Stimulated activated CD8-positive, alpha-beta memory T cell treated with anti-CD3 and anti-CD28 coated beads, Interleukin-7, amount 100 ng/mL, for 48 hours (primary cell): ENCODE data around the gene NRG4.
"Not testable (repeated sequence)": the region's sequence is repeated elsewhere in the genome, so short reads cannot be mapped to it uniquely, and the experiment has no call there.

Experiments
- DNase-seq, 2 donors: peaks; one replicate each; pipeline ENCODE4 v3.0.0-alpha.2; 2020; ENCODE audit warnings: low read depth in 1 of 2; ENCODE audit errors: extremely low read depth in 1 of 2

Gene NRG4

GRCh38 chr15:75928680-75929608 lies 83.3 kb downstream of the NRG4 start:
- no peak for DNase-seq

GRCh38 chr15:75927601-75928000 lies 84.6 kb downstream of the NRG4 start:
- DNase-seq, result no peak

- DNase-seq, result no peak
Observed at GRCh38 chr15:75926931-75927330, 85.3 kb downstream of the NRG4 start.

DNA sequence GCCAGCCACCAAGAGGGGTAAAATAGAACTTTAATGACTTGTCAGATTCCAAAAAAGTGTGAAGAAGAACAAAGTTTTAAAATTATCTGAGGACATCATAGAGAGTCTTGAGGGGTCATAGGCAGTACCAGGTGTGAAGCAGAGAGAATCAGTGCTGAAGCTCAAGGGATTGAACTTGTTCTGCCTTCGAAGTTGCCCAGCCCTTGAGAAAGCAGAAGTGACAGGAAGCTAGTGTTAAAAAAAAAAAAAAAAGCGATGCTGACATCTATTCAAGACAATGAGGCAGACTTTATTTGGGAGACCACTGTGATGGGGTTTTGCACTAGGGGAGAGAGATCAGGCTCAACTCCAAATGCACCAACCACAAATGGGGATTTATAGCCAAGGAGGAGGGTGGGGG lies 86.8 kb downstream of the NRG4 start:
- no peak for DNase-seq

DNA sequence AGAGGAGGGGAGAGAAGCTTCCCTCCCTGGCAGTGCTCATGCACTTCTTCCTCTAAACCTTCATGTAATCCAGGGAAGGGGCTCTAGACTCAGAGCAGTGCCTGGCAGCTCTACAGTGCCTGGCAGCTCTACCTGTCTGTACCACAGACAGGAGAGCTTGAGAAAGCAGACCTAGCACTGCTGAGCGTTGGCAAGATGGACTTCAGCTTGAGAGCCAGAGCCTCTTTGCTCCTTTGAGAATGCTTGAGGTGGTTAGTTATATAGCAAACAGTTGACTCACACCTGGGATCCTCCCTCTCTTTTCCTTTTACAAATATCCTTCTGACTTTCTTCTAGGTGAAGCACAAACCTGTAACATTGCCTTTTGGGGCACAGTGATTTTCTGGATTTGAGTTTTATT lies 87.6 kb downstream of the NRG4 start:
- no peak for DNase-seq

DNA sequence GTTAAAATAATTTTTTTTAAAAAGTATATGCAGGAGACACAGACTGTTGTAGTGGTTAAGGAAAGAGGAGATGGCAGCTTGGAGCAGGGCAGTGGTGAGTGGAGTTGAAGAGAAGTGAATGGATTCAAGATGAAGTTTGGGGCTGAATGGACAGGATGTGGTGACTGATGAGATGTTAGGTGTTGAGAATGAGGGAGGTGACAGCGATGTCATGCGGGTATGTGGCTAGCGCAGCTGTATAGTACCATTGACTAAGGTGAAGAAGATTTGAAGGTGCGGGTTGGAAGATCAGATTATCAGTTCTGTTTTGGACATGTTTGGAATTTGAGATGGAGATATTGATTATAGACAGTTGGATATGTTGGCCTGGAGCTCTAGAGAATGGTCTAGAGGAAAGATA lies 88.5 kb downstream of the NRG4 start:
- no peak for DNase-seq

- no peak for DNase-seq
Observed at GRCh38 chr15:75921732-75922703, 90.2 kb downstream of the NRG4 start.

GRCh38 chr15:75920079-75920478 lies 92.1 kb downstream of the NRG4 start:
- no peak for DNase-seq

DNA sequence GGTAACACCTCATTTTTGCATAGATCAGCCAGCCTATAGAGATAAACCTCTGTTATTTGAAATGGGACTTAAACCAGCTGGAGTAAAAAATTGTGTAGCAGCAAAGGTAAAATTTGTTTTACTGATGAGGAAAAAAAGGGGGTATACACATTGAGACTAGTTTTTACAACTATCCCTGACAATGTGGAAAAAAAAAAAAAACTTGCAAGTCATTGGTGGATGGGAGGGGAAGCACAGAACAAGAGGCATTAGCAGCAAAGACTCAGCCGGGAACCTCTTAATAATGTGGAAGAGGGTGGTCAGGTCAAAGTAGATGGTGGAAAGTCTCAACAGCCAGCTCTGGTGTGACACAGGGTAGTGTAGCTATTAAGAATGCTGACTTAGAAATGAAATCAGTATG lies 94.1 kb downstream of the NRG4 start:
- no peak for DNase-seq

DNA sequence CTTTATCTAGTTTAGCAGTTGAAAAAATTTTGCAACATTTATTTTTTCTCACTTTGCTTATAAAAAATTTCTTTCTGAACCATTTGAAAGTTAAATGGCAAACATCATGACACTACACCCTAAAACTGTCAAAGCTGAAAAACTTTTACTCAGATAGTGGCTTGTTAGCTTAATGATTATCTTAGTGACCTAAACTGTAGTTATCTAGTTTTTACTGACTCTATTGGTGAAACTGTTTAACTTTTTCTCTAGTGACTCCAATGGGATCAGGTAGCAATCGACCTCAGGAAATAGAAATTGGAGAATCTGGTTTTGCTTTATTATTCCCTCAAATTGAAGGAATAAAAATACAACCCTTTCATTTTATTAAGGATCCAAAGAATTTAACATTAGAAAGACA lies 95.2 kb downstream of the NRG4 start:
- no peak for DNase-seq

- DNase-seq, result not testable (repeated sequence)
Observed at GRCh38 chr15:75910355-75910754, 101.9 kb downstream of the NRG4 start.

- DNase-seq, result no peak
Observed at GRCh38 chr15:75905231-75905630, 107.0 kb downstream of the NRG4 start.

GRCh38 chr15:75903331-75904239 lies 108.6 kb downstream of the NRG4 start, which contains the start of gene FBXO22:
FBXO22 (plus strand) TSS chr15:75903878; CDS start chr15:75903964, 86 bp downstream.
- DNase-seq, result peak; percentile 83 to 86

- DNase-seq, result no peak
Observed at GRCh38 chr15:75902129-75902557, 110.1 kb downstream of the NRG4 start.

DNA sequence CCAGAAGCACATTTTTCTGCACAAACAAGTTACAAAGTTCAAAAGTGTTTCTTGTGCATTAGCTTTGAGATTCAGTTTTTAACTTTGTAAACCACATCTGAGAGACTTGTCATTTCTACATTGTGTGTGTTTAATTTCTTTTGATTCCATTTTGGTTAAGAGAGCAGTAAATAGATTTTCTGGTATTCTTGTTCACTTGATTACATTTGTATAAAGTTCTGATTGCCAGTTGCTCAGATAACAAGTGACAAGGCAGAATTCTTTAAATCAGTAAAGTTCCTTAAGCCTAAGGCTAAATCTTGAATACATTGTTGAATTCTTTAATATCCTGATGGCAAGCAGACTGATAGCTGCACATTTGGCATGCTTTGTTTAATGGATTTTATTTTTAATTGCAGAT lies 111.6 kb downstream of the NRG4 start:
- no peak for DNase-seq

- DNase-seq, result no peak
Observed at GRCh38 chr15:75895731-75896130, 116.5 kb downstream of the NRG4 start.

GRCh38 chr15:75891895-75892294 lies 120.3 kb downstream of the NRG4 start:
- DNase-seq, result no peak
